HL-60 (cell line): ENCODE results near the gene ASS1.

ENCODE experiments used
- DNase-seq, 2 experiments: peaks; one replicate each; pipeline ENCODE4 v3.0.0-alpha.2; 2010 to 2020; ENCODE audit warnings: low read depth in 1 of 2, low spot score in 1 of 2
- H3K27ac ChIP-seq: fragments of 250-450 bp; sonication (Bioruptor Pico); replicated peaks from 2 replicates; pipeline ENCODE4 v1.5.1; 2020; ENCODE audit warnings: mild to moderate bottlenecking, moderate library complexity
- H3K27me3 ChIP-seq: fragments of 250-450 bp; sonication (Bioruptor Pico); 2 replicates; pipeline ENCODE4 v1.5.1; 2021; ENCODE audit warnings: mild to moderate bottlenecking, moderate library complexity; ENCODE audit not compliant: insufficient read depth, poor library complexity, severe bottlenecking
- H3K4me3 ChIP-seq: replicated peaks from 2 replicates; pipeline ENCODE4 v1.5.1; 2011; ENCODE audit warnings: mild to moderate bottlenecking, control low read depth, low read length; ENCODE audit not compliant: insufficient read depth
- GABPA ChIP-seq: IDR thresholded peaks from 2 replicates; pipeline ENCODE4 v1.6.1; 2012; ENCODE audit warnings: low read depth
- POLR2AphosphoS5 ChIP-seq: IDR thresholded peaks from 2 replicates; pipeline ENCODE4 v1.6.1; 2012; ENCODE audit warnings: low read depth
- SPI1 ChIP-seq: IDR thresholded peaks from 2 replicates; pipeline ENCODE4 v1.6.1; 2012; ENCODE audit warnings: low read depth, mild to moderate bottlenecking, borderline replicate concordance
- TF ChIP-seq, protein P1 (sequence below): IDR thresholded peaks from one replicate; pipeline ENCODE4 v1.5.1; 2011; ENCODE audit warnings: low read length, control low read depth, inconsistent platforms; ENCODE audit not compliant: insufficient read depth
- TF ChIP-seq, protein P2 (sequence below): IDR thresholded peaks from 2 replicates; pipeline ENCODE4 v1.6.1; 2012; ENCODE audit warnings: low read depth; ENCODE audit not compliant: insufficient replicate concordance

The ASS1 gene

DNA sequence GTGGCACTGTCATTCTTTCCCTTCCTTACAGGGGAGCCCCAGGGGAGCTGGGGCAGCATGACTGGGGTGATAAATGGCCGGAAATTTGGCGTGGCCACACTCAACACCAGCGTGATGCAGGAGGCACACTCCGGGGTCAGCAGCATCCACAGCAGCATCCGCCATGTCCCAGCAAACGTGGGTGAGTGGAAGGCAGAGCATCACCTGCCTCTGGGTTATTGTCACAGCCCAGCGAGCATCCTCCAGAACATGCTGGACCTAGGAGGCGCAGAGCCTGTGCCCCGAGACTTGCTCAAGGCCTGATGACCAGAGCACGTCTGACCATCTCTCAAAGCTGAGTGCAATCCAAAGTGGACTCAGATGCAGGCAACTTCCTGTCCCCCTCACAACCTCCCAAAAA, 22.2 kb upstream of the ASS1 start:
- TF ChIP-seq, protein P1, sequence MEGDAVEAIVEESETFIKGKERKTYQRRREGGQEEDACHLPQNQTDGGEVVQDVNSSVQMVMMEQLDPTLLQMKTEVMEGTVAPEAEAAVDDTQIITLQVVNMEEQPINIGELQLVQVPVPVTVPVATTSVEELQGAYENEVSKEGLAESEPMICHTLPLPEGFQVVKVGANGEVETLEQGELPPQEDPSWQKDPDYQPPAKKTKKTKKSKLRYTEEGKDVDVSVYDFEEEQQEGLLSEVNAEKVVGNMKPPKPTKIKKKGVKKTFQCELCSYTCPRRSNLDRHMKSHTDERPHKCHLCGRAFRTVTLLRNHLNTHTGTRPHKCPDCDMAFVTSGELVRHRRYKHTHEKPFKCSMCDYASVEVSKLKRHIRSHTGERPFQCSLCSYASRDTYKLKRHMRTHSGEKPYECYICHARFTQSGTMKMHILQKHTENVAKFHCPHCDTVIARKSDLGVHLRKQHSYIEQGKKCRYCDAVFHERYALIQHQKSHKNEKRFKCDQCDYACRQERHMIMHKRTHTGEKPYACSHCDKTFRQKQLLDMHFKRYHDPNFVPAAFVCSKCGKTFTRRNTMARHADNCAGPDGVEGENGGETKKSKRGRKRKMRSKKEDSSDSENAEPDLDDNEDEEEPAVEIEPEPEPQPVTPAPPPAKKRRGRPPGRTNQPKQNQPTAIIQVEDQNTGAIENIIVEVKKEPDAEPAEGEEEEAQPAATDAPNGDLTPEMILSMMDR = no peak
- TF ChIP-seq POLR2AphosphoS5 (no peak), GABPA (no peak), SPI1 (no peak)
- TF ChIP-seq, protein P2, sequence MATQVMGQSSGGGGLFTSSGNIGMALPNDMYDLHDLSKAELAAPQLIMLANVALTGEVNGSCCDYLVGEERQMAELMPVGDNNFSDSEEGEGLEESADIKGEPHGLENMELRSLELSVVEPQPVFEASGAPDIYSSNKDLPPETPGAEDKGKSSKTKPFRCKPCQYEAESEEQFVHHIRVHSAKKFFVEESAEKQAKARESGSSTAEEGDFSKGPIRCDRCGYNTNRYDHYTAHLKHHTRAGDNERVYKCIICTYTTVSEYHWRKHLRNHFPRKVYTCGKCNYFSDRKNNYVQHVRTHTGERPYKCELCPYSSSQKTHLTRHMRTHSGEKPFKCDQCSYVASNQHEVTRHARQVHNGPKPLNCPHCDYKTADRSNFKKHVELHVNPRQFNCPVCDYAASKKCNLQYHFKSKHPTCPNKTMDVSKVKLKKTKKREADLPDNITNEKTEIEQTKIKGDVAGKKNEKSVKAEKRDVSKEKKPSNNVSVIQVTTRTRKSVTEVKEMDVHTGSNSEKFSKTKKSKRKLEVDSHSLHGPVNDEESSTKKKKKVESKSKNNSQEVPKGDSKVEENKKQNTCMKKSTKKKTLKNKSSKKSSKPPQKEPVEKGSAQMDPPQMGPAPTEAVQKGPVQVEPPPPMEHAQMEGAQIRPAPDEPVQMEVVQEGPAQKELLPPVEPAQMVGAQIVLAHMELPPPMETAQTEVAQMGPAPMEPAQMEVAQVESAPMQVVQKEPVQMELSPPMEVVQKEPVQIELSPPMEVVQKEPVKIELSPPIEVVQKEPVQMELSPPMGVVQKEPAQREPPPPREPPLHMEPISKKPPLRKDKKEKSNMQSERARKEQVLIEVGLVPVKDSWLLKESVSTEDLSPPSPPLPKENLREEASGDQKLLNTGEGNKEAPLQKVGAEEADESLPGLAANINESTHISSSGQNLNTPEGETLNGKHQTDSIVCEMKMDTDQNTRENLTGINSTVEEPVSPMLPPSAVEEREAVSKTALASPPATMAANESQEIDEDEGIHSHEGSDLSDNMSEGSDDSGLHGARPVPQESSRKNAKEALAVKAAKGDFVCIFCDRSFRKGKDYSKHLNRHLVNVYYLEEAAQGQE = no peak
- H3K4me3 ChIP-seq = no peak overlapping the region
- DNase-seq = no peak
- H3K27me3 ChIP-seq = no peaks in the 10 kb centered on the region
- no peak overlapping the region for H3K27ac ChIP-seq

DNA sequence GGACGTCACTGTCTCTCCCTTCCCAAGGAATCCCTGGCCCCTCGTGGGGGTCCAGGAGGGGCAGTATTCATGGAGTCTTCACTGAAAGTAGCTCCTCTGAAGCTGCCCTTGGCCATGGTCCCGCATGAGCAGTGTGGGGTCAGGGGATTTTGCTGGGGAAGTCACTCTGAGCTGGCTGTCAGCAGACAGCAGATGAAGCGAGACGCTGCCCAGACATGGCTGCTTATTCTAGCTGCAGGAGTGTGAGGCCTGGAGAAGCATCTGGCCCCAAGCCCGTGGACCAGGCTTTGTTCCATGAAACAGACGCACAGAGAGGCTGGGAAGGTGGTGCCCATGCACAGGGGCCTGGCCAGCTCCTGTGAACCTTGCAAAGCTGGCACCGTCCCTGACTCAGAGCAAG, 21.5 kb upstream of the ASS1 start:
- Histone ChIP-seq H3K27me3 (no peaks in the 10 kb centered on the region), H3K27ac (no peak overlapping the region), H3K4me3 (no peak overlapping the region)
- TF ChIP-seq, protein P1 = no peak
- TF ChIP-seq GABPA = no peak
- TF ChIP-seq POLR2AphosphoS5 = no peak
- no peak for TF ChIP-seq SPI1
- TF ChIP-seq, protein P2 = no peak
- DNase-seq = no peak

DNA sequence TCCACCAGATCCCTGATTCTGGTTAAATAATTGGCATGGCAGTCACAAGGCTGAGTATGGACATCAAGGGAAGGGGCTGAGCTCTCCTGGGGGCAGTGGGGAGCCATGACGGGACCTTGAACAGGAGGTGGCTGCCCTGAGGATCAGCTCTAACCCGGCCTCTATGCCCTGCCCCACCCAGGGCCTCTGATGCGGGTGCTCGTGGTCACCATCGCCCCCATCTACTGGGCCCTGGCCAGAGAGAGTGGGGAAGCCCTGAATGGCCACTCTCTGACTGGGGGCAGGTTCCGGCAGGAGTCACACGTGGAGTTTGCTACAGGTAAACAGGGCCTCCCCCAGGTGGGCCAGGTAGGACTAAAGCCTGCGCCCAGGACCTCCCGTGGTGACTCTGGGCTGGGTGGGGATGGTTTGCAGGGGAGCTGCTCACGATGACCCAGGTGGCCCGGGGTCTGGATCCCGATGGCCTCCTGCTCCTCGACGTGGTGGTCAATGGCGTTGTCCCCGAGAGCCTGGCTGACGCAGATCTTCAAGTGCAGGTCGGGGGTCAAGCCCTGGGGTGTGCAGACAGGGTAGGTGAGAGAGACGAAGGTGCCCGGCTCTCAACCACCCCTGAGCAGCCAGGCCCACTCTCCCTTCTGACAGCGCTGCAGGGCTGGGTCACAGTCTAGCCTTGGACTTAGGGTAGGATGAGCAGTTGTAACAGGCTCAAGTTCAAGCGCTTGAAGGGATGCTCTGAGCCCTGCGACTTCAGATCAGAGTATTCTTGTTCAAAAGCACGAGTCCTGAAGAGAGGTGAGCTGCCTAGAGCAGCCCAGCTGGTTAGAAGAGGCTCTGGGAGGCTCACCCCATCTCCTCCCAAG, 19.9 kb upstream of the ASS1 start:
- no peak for DNase-seq
- Histone ChIP-seq H3K4me3 (no peak overlapping the region), H3K27ac (no peak overlapping the region), H3K27me3 (no peaks in the 10 kb centered on the region)
- TF ChIP-seq, protein P1 = no peak
- TF ChIP-seq POLR2AphosphoS5 = no peak
- TF ChIP-seq GABPA = no peak
- TF ChIP-seq, protein P2 = no peak
- TF ChIP-seq SPI1 = no peak
